Activated CD4-positive, CD25-positive, alpha-beta regulatory T cell treated with anti-CD3 and anti-CD28 coated beads, Interleukin-2, amount 50 U/mL, for 16 hours (primary cell): Measurements from ENCODE around the gene RANBP1.

Experiments
- DNase-seq: peaks from one replicate; pipeline ENCODE4 v3.0.0-alpha.2; 2020; ENCODE audit warnings: low read depth, low spot score

RANBP1 gene

GRCh38 chr22:20136603-20136873 is 20.6 kb downstream of the RANBP1 start:
- no peak for DNase-seq

- no peak for DNase-seq
Measured at GRCh38 chr22:20137113-20137512, 21.2 kb downstream of the RANBP1 start.

GRCh38 chr22:20137671-20138416 is 21.9 kb downstream of the RANBP1 start:
- DNase-seq: no peak

GRCh38 chr22:20138417-20138738 is 22.5 kb downstream of the RANBP1 start:
- DNase-seq: no peak

- no peak for DNase-seq
Measured at GRCh38 chr22:20138868-20139267, 23.0 kb downstream of the RANBP1 start.

GRCh38 chr22:20139391-20140106 is 23.6 kb downstream of the RANBP1 start:
- DNase-seq: no peak

- DNase-seq: no peak
Measured at GRCh38 chr22:20140107-20140445, 24.2 kb downstream of the RANBP1 start.

GRCh38 chr22:20140521-20140964 is 24.6 kb downstream of the RANBP1 start:
- DNase-seq: no peak

- DNase-seq: no peak
Measured at GRCh38 chr22:20141186-20142077, 25.5 kb downstream of the RANBP1 start.

- DNase-seq: no peak
Measured at GRCh38 chr22:20142711-20143621, 27.1 kb downstream of the RANBP1 start.

- DNase-seq: no peak
Measured at GRCh38 chr22:20143883-20144665, 28.2 kb downstream of the RANBP1 start.

- DNase-seq: no peak
Measured at GRCh38 chr22:20145206-20145831, 29.4 kb downstream of the RANBP1 start.

- no peak for DNase-seq
Measured at GRCh38 chr22:20145832-20146223, 29.9 kb downstream of the RANBP1 start.

GRCh38 chr22:20146777-20147176 is 30.9 kb downstream of the RANBP1 start:
- DNase-seq: no peak

GRCh38 chr22:20147237-20147988 is 31.5 kb downstream of the RANBP1 start:
- DNase-seq: no peak

- DNase-seq: no peak
Measured at GRCh38 chr22:20148414-20148813, 32.5 kb downstream of the RANBP1 start.

- no peak for DNase-seq
Measured at GRCh38 chr22:20149257-20150250, 33.6 kb downstream of the RANBP1 start.
